ENCODE results near the gene KCNH6.

Gene KCNH6

DNA sequence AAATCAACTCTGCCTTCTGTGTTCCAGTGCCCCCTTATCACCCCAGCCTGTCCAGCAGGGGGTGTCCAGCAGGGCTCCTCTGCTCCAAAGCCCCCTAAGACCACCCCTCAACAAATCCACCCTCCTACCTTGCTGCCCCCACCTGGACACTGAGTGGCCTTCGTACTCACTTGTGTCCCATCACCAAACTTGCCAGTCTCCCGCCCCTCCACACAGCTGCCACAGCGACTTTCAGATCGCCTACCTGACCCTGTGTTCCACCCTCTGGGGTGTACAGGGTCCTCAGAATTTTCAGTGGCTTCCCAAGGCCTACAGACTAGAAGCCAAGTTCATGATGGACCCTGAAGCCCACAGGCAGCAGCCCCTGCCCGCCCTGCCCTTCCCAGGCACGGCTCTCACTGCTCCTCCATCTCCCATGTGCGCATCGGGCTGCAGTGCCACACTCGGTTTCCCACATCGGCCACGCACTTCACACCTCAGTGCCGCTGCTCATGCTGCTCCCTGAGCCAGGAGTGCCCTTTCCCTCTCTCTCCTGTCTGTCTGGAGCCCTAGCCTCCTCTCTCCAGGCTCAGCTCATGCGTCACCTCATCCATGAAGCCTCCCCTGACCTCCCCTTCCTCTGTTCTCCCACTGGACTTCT, 11.8 kb downstream of the KCNH6 start:
- Mint-ChIP-seq H3K27ac (ENCODE audit: low read depth) (no peak overlapping the region), H3K9me3 (no peaks in the 10 kb centered on the region), H3K27me3 (peaks cover 42% of the 10 kb centered on the region), H3K4me3 (no peak overlapping the region), H3K4me1 (peaks cover 15% of the 10 kb centered on the region), H3K36me3 (ENCODE audit: insufficient read depth) (no peaks in the 10 kb centered on the region)
- ATAC-seq (replicated peaks; ENCODE audit: extremely low read depth, poor library complexity, severe bottlenecking): no peak
- DNase-seq (ENCODE audit: low spot score in 2 of 2): no peak

- Mint-ChIP-seq H3K9me3 (no peaks in the 10 kb centered on the region), H3K27ac (ENCODE audit: low read depth) (no peak overlapping the region), H3K27me3 (peaks cover 49% of the 10 kb centered on the region), H3K36me3 (ENCODE audit: insufficient read depth) (no peaks in the 10 kb centered on the region), H3K4me3 (no peak overlapping the region), H3K4me1 (peaks cover 15% of the 10 kb centered on the region)
- DNase-seq (ENCODE audit: low spot score in 2 of 2): no peak
- ATAC-seq (replicated peaks; ENCODE audit: extremely low read depth, poor library complexity, severe bottlenecking): no peak
Measured at GRCh38 chr17:63535640-63536039, 12.5 kb downstream of the KCNH6 start.

GRCh38 chr17:63537001-63537400, 13.8 kb downstream of the KCNH6 start:
- Mint-ChIP-seq H3K4me1 (peaks cover 15% of the 10 kb centered on the region), H3K4me3 (no peak overlapping the region), H3K36me3 (ENCODE audit: insufficient read depth) (no peaks in the 10 kb centered on the region), H3K9me3 (no peaks in the 10 kb centered on the region), H3K27ac (ENCODE audit: low read depth) (no peak overlapping the region), H3K27me3 (peaks cover 58% of the 10 kb centered on the region)
- ATAC-seq (replicated peaks; ENCODE audit: extremely low read depth, poor library complexity, severe bottlenecking) (no peak), DNase-seq (ENCODE audit: low spot score in 2 of 2) (no peak)

DNA sequence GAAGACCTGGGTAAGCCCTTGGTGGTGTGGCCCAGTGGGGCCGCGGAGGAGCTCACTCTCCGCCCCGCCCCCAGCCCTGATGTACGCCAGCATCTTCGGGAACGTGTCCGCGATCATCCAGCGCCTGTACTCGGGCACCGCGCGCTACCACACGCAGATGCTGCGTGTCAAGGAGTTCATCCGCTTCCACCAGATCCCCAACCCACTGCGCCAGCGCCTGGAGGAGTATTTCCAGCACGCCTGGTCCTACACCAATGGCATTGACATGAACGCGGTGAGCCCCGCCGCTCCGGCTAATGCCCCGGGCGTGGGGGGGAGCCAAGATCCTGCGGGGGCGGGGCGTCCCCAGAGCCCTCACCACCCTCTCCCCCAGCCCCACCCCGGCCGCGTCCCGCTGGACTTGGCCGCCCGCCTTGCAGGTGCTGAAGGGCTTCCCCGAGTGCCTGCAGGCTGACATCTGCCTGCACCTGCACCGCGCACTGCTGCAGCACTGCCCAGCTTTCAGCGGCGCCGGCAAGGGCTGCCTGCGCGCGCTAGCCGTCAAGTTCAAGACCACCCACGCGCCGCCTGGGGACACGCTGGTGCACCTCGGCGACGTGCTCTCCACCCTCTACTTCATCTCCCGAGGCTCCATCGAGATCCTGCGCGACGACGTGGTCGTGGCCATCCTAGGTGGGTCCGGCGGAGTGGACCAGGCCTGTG, 15.0 kb downstream of the KCNH6 start:
- Mint-ChIP-seq H3K9me3 (no peaks in the 10 kb centered on the region), H3K4me1 (peaks cover 15% of the 10 kb centered on the region), H3K36me3 (ENCODE audit: insufficient read depth) (no peaks in the 10 kb centered on the region), H3K27me3 (peaks cover 58% of the 10 kb centered on the region), H3K4me3 (no peak overlapping the region), H3K27ac (ENCODE audit: low read depth) (no peak overlapping the region)
- ATAC-seq (replicated peaks; ENCODE audit: extremely low read depth, poor library complexity, severe bottlenecking) (no peak), DNase-seq (ENCODE audit: low spot score in 2 of 2) (no peak)

DNA sequence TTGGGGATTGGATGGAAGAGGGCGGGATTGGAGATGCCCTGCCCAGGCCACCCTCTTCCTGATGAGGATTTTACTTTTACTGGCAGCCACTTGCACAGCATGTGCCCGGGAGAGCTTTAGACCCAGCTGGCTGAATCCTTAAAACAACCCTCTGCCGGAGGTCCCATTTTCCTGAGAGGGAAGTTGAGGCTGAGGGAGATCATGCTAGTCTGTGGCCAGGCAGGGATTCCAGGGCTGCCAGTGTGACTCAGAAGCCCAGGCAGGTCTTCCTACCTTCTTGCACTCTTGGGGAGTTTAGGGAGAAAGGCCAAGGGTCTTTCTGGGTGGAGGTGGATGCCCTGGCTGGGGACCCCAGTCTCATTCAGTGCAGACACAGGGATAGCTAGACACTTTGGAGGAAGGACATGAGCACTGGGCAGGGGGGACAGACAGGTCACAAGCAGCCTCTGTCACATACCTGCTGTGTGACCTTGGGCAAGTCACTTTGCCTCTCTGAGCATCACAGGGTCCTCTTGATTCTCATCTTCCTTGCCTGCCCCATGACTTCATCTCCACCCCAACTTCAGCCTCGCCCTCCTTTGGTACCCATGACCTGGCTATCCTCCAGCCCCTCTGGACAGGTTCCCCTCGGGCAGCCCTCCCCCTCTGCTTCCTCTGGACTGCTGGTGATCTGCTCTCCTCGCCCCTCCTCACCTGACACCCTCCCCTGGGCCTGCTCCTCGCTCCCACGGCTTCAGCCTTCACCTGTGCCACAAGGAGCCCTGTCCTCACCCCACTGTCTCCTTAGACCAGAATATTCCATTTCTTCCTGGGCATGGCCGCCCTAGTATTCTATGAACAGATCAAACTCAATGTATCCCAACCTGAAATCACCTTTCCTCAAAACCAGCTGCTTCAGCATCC, 15.8 kb downstream of the KCNH6 start:
- peaks cover 58% of the 10 kb centered on the region for H3K27me3 Mint-ChIP-seq
- H3K36me3 Mint-ChIP-seq (ENCODE audit: insufficient read depth): no peaks in the 10 kb centered on the region
- no peak overlapping the region for H3K4me3 Mint-ChIP-seq

GRCh38 chr17:63540590-63540989, 17.4 kb downstream of the KCNH6 start:
- Mint-ChIP-seq H3K27ac (ENCODE audit: low read depth) (no peak overlapping the region), H3K27me3 (peaks cover 49% of the 10 kb centered on the region), H3K4me1 (peaks cover 10% of the 10 kb centered on the region), H3K9me3 (no peaks in the 10 kb centered on the region), H3K4me3 (no peak overlapping the region), H3K36me3 (ENCODE audit: insufficient read depth) (no peaks in the 10 kb centered on the region)
- DNase-seq (ENCODE audit: low spot score in 2 of 2) (no peak), ATAC-seq (replicated peaks; ENCODE audit: extremely low read depth, poor library complexity, severe bottlenecking) (no peak)

More for the DNA sequence above, 15.8 kb downstream of the KCNH6 start:
- Mint-ChIP-seq H3K9me3 (no peaks in the 10 kb centered on the region), H3K27ac (ENCODE audit: low read depth) (no peak overlapping the region), H3K4me1 (peaks cover 15% of the 10 kb centered on the region)
- DNase-seq (ENCODE audit: low spot score in 2 of 2): no peak
- no peak for ATAC-seq (replicated peaks; ENCODE audit: extremely low read depth, poor library complexity, severe bottlenecking)

DNA sequence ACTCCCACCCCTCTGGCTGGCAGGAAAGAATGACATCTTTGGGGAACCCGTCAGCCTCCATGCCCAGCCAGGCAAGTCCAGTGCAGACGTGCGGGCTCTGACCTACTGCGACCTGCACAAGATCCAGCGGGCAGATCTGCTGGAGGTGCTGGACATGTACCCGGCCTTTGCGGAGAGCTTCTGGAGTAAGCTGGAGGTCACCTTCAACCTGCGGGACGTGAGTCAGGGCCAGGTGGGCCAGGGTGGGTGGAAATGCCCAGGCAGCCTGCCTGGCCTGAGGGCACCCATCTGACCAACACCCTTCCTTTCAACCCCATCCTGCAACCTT, 19.0 kb downstream of the KCNH6 start:
- peaks cover 10% of the 10 kb centered on the region for H3K4me1 Mint-ChIP-seq
- ATAC-seq (replicated peaks; ENCODE audit: extremely low read depth, poor library complexity, severe bottlenecking) (no peak), DNase-seq (ENCODE audit: low spot score in 2 of 2) (no peak)
- H3K27ac Mint-ChIP-seq (ENCODE audit: low read depth): no peak overlapping the region
- no peaks in the 10 kb centered on the region for H3K9me3 Mint-ChIP-seq
- H3K36me3 Mint-ChIP-seq (ENCODE audit: insufficient read depth): no peaks in the 10 kb centered on the region
- peaks cover 43% of the 10 kb centered on the region for H3K27me3 Mint-ChIP-seq
- no peak overlapping the region for H3K4me3 Mint-ChIP-seq

DNA sequence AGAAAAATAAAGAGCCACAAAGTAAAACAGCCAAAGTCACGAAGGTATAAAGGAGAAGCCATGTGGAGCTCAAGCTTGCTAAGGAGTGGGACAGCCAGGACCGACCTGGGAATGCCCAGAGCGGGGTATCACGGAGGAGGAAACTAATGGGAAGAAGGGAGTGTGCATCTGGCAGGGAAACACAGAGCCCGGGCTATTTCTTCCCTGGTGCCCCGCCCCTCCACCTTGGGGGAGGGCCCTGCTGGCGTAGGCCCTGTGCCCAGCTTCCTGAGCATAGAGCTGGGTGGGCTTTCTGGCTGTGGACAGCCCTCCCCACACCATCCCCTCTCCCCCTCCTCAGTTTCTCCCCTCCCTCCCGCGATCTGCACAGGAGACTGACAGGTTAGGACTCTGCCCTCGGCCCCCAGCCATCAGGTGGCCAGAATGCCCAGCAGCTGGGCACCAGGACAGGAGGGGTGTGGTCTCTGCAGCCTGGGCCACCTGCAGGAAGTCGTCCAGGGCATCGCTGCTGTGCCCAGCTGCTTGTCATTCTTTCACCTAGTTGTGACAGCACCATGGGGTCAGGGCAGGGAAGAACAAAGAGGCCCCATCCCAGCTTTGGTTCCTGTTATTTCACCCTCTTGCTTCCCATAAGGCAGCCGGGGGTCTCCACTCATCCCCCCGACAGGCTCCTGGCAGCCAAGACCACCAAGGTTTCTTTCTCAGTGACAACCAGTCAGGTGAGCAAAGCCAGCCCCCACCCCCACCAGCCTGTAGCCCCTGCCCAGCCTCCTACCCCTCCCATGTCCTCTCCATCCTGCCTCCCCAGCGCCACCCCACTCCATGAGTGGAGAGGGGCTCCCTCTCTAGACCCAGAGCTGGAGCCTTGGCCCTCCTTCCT, 20.0 kb downstream of the KCNH6 start:
- peaks cover 10% of the 10 kb centered on the region for H3K4me1 Mint-ChIP-seq
- no peak overlapping the region for H3K27ac Mint-ChIP-seq (ENCODE audit: low read depth)
- H3K4me3 Mint-ChIP-seq: no peak overlapping the region
- no peak for DNase-seq (ENCODE audit: low spot score in 2 of 2)
- no peak for ATAC-seq (replicated peaks; ENCODE audit: extremely low read depth, poor library complexity, severe bottlenecking)
- H3K9me3 Mint-ChIP-seq: no peaks in the 10 kb centered on the region
- peaks cover 33% of the 10 kb centered on the region for H3K27me3 Mint-ChIP-seq
- no peaks in the 10 kb centered on the region for H3K36me3 Mint-ChIP-seq (ENCODE audit: insufficient read depth)

GRCh38 chr17:63543822-63544420, 20.8 kb downstream of the KCNH6 start:
- Mint-ChIP-seq H3K36me3 (ENCODE audit: insufficient read depth) (no peaks in the 10 kb centered on the region), H3K4me3 (no peak overlapping the region), H3K27me3 (peaks cover 26% of the 10 kb centered on the region), H3K9me3 (no peaks in the 10 kb centered on the region), H3K4me1 (peaks cover 4% of the 10 kb centered on the region), H3K27ac (ENCODE audit: low read depth) (no peak overlapping the region)
- ATAC-seq (replicated peaks; ENCODE audit: extremely low read depth, poor library complexity, severe bottlenecking) (no peak), DNase-seq (ENCODE audit: low spot score in 2 of 2) (no peak)

DNA sequence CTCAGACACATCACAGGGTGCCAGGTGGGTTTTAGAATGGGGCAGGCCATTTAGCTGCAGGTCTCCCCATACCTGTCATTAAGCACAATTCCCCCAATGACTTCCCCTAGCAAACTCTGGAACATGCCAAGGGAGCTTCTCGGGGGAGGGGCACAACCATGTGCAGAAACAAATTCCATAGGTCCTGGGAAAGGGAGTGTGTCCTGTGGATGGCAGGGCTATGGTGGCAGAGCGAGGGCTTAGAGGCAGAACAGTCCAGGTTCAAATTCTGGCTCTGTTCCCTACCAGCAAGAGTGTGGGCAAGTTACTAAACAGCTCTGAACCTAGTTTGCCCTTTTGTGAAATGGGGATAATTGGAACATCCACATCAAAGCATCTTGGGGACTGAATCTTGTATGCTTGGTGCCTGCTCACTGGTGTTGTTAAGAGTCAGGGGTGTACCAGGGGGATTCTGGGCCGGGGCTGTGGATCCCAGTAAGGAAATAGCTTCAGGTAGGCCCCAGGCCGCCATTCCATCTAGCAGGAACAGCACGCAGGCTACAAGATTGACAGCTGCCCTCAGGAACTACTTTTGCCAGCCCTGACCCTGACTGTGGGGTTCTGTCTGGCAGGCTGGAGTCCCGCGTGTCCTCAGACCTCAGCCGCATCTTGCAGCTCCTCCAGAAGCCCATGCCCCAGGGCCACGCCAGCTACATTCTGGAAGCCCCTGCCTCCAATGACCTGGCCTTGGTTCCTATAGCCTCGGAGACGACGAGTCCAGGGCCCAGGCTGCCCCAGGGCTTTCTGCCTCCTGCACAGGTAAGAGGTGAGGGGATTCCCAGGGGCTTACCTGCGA, 21.5 kb downstream of the KCNH6 start:
- H3K9me3 Mint-ChIP-seq: no peaks in the 10 kb centered on the region
- DNase-seq (ENCODE audit: low spot score in 2 of 2) (no peak), ATAC-seq (replicated peaks; ENCODE audit: extremely low read depth, poor library complexity, severe bottlenecking) (no peak)
- H3K4me1 Mint-ChIP-seq: peaks cover 3% of the 10 kb centered on the region
- H3K27ac Mint-ChIP-seq (ENCODE audit: low read depth): no peak overlapping the region
- no peaks in the 10 kb centered on the region for H3K36me3 Mint-ChIP-seq (ENCODE audit: insufficient read depth)
- peaks cover 18% of the 10 kb centered on the region for H3K27me3 Mint-ChIP-seq
- no peak overlapping the region for H3K4me3 Mint-ChIP-seq

DNA sequence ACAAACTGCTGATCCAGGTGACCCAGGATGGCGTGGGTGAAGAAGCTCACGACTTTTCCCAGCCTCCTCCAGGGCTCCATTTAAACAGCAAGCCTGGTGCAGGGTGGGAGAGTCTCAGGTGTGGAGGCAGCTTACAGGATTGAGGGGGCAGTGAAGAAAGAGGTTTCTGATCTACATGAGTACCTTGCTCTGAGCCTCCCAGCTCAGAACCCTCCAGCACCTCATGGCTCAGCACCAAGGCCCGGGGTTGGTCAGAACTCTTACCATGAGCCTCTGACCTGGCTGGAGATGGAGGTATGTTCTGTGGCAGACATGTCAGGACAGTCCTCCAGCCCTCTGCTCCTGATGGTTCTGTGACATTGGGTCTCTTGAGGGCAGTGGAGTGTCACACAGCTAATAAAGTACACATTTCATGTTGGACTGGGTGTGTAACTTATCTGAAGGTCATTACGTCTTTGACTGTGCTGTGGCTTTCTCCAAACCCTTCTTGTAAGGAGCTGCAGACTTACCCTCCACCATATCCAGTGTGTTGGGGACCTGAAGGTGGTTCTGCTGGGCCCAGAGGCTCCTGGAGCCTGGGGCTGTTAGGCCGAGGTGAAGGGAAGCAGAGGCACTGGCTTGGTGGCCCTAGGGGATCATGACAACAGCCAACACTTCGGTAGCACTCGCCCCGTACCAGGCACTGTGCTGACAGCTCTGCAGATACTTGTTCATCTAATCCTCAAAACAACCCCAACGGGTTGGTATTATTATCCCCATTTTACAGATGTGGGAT, 23.3 kb downstream of the KCNH6 start:
- H3K4me1 Mint-ChIP-seq: peaks cover 13% of the 10 kb centered on the region
- peaks cover under 1% of the 10 kb centered on the region for H3K27me3 Mint-ChIP-seq
- no peaks in the 10 kb centered on the region for H3K9me3 Mint-ChIP-seq
- H3K36me3 Mint-ChIP-seq (ENCODE audit: insufficient read depth): peaks cover 8% of the 10 kb centered on the region
- DNase-seq (ENCODE audit: low spot score in 2 of 2) (no peak), ATAC-seq (replicated peaks; ENCODE audit: extremely low read depth, poor library complexity, severe bottlenecking) (no peak)
- no peak overlapping the region for H3K27ac Mint-ChIP-seq (ENCODE audit: low read depth)
- H3K4me3 Mint-ChIP-seq: no peak overlapping the region
